Progenitor cell of endocrine pancreas (in vitro differentiated cells): Measurements from ENCODE around the gene THSD4. TPM values are rescaled to one million over a fixed set of nuclear protein-coding genes. Genes with fewer than 3 reads are reported as not detected.
"Not testable (repeated sequence)": the region's sequence is repeated elsewhere in the genome, so short reads cannot be mapped to it uniquely, and the experiment has no call there.

Source experiments
- DNase-seq: peaks from one replicate; pipeline ENCODE4 v3.0.0; 2021; ENCODE audit warnings: low spot score; ENCODE audit not compliant: unreplicated experiment
- H3K27ac Mint-ChIP-seq: 2 replicates; pipeline ENCODE4 v1.8.0; 2021; ENCODE audit warnings: mild to moderate bottlenecking, moderate library complexity, mixed read lengths
- H3K27me3 Mint-ChIP-seq: 2 replicates; pipeline ENCODE4 v1.8.0; 2021; ENCODE audit warnings: mixed read lengths
- H3K36me3 Mint-ChIP-seq: 2 replicates; pipeline ENCODE4 v1.8.0; 2022; ENCODE audit warnings: mixed read lengths; ENCODE audit not compliant: insufficient read depth
- H3K4me1 Mint-ChIP-seq: 2 replicates; pipeline ENCODE4 v1.8.0; 2021; ENCODE audit warnings: low read depth, mixed read lengths
- H3K4me3 Mint-ChIP-seq: 2 replicates; pipeline ENCODE4 v1.8.0; 2021; ENCODE audit warnings: low read depth, mild to moderate bottlenecking, moderate library complexity, mixed read lengths
- H3K9me3 Mint-ChIP-seq: 2 replicates; pipeline ENCODE4 v1.8.0; 2021; ENCODE audit warnings: low read depth, mixed read lengths
- CTCF ChIP-seq: fragments of 200-600 bp; sonication (generic); IDR thresholded peaks from one replicate; pipeline ENCODE4 v1.5.0; 2021; ENCODE audit warnings: antibody characterized with exemption, mild to moderate bottlenecking; ENCODE audit not compliant: unreplicated experiment
- total RNA-seq: library from RNA; stranded (reverse); gene quantifications from 2 replicates; pipeline ENCODE4 v1.2.1, GENCODE V29; 2021

The THSD4 gene
- total RNA-seq, 1 donor from 2014 or later, result 6.8 TPM

DNA sequence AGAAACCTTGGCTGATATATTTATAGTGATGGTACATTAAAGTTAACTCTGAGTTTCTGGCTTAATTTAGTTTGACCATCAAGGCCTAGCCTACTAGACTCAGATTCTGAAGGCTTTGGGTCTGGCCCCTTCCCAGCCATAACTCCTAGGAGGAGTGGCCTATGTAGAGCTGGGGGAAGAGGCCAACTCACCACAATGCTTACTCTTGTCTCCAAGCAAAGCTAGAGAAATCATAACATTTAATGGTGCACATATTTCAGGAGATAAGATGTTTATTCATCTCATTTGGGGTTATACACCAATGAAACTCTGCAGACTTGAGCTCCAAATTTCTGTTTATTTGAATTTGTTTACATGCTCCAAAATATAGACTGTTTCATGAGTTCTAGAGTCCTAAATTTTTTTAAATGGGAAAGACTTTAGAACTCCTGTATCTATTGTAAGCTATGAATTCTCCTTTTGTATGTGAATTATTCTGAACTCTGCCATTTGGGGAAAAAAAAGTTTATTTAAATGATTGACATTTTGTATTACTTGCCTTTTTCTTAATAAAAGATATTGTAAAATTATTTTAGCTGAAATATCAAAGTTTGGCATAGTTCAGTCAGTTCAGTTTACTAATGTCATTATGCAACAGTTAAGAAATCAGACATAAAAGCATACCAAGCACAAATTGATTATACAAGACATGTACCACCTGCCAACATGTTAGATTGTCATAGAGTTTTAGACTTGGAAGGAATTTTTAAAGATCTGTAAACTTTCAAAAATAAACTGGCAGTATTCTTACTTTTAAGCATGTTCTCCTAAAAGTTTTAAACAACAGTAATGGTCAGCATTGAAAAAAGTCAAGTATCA, 551.7 kb downstream of the THSD4 start:
- DNase-seq, result no peak
- Mint-ChIP-seq H3K9me3 (peaks cover 17% of the 10 kb centered on the region), H3K4me3 (no peak overlapping the region), H3K27me3 (peaks cover 20% of the 10 kb centered on the region), H3K4me1 (peaks cover 10% of the 10 kb centered on the region), H3K27ac (no peak overlapping the region), H3K36me3 (peaks cover 5% of the 10 kb centered on the region)
- TF ChIP-seq CTCF, result no peak

DNA sequence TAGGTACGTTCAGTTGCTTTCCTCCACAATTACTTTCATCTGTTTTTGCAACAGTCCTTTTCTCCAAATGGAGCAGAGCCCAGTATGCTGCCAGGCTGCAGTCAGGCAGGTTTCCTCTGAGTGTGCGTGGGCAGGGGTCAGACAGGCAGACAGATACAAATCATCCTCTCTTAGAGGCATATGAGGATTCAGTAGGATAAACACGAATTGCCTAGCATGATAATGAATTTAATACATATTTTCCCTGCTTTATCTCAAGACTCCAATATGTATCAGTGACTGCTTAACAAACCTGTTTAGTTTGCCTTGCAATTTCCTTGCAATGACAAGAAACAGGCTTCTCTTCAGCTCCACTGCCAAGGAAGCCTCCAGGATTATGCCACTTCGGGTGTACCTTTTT, 554.4 kb downstream of the THSD4 start:
- Mint-ChIP-seq H3K9me3 (peaks cover 15% of the 10 kb centered on the region), H3K27ac (no peak overlapping the region), H3K36me3 (peaks cover 5% of the 10 kb centered on the region), H3K27me3 (peaks cover 41% of the 10 kb centered on the region), H3K4me1 (peaks cover 3% of the 10 kb centered on the region), H3K4me3 (no peak overlapping the region)
- DNase-seq, result no peak
- TF ChIP-seq CTCF, result no peak

- not testable (repeated sequence) for H3K36me3 Mint-ChIP-seq, H3K27ac Mint-ChIP-seq, H3K4me1 Mint-ChIP-seq, H3K4me3 Mint-ChIP-seq, DNase-seq, H3K9me3 Mint-ChIP-seq
- peaks cover 45% of the 10 kb centered on the region for H3K27me3 Mint-ChIP-seq
These were observed 555.0 kb downstream of the THSD4 start for GRCh38 chr15:71670222-71670621.

DNA sequence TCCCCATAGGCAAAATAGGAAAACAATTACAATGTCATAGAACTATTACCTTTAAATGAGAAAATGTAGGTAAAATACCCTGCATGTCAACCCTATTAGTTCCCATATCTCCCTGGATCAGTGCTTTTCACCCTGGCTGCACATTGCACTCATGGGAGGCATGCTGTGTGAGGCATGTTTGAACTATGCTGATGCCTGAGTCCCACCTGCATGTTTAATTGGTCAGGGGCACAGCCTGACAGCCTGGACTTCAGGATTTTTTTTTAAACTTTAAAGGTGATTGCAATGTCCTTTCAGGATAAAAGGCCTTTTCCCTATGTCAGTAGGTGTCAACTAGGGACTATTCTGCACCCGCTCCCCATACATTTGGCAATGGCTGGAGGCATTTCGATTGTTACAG, 559.1 kb downstream of the THSD4 start:
- Mint-ChIP-seq H3K27ac (no peak overlapping the region), H3K4me3 (no peak overlapping the region), H3K36me3 (no peaks in the 10 kb centered on the region), H3K9me3 (no peaks in the 10 kb centered on the region), H3K4me1 (peaks cover 8% of the 10 kb centered on the region), H3K27me3 (peaks cover 68% of the 10 kb centered on the region)
- TF ChIP-seq CTCF, result no peak
- no peak for DNase-seq

DNA sequence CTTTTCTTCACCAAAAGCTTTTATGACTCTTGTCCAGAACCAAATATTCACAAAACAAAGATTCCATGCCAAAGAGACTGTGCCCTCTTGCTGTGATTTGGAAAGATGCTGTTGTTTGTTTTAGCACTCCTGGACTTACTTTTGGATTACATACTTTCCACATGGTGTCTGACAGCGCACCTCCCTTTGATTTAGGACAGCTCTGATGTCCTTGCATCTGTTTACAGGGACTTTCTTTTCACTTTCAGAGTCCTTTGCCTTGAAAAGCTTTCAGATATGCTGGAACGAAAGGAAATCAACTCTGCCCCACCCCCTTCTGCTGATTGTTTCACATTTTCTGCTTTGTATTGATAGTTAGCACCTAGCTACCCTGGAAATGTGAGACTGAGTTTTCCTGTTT, 562.1 kb downstream of the THSD4 start:
- Mint-ChIP-seq H3K4me1 (peaks cover 17% of the 10 kb centered on the region), H3K27ac (no peak overlapping the region), H3K9me3 (no peaks in the 10 kb centered on the region), H3K36me3 (no peaks in the 10 kb centered on the region), H3K27me3 (peaks cover 52% of the 10 kb centered on the region), H3K4me3 (no peak overlapping the region)
- no peak for DNase-seq
- TF ChIP-seq CTCF, result no peak

DNA sequence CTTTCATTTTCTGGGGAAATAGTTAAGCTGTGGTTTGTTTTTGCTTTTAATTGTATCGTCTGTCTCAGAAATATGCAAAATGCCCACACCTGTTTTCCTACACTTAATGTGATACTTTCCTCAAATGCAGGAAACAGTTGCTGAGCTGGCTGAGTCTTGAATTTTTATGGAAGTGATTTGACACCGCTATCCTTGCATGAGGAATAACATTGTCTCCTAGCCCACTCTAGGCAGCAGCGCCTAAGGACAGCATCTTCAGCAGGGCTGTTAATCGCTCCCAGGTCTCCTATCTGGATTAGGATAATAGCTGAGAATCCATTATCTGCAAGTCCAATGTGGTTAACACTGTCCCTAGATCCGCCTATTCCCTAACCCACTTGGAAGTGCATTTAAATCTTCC, 562.5 kb downstream of the THSD4 start:
- peaks cover 17% of the 10 kb centered on the region for H3K4me1 Mint-ChIP-seq
- no peak overlapping the region for H3K4me3 Mint-ChIP-seq
- no peak for DNase-seq
- no peak overlapping the region for H3K27ac Mint-ChIP-seq
- peaks cover 48% of the 10 kb centered on the region for H3K27me3 Mint-ChIP-seq
- TF ChIP-seq CTCF, result no peak
- no peaks in the 10 kb centered on the region for H3K9me3 Mint-ChIP-seq
- H3K36me3 Mint-ChIP-seq, result no peaks in the 10 kb centered on the region
